ENCODE data around the gene IMP3.

GRCh38 chr15:75682181-75683135 lies 42.4 kb upstream of the IMP3 start:
- TF ChIP-seq, protein P1, sequence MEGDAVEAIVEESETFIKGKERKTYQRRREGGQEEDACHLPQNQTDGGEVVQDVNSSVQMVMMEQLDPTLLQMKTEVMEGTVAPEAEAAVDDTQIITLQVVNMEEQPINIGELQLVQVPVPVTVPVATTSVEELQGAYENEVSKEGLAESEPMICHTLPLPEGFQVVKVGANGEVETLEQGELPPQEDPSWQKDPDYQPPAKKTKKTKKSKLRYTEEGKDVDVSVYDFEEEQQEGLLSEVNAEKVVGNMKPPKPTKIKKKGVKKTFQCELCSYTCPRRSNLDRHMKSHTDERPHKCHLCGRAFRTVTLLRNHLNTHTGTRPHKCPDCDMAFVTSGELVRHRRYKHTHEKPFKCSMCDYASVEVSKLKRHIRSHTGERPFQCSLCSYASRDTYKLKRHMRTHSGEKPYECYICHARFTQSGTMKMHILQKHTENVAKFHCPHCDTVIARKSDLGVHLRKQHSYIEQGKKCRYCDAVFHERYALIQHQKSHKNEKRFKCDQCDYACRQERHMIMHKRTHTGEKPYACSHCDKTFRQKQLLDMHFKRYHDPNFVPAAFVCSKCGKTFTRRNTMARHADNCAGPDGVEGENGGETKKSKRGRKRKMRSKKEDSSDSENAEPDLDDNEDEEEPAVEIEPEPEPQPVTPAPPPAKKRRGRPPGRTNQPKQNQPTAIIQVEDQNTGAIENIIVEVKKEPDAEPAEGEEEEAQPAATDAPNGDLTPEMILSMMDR (IDR thresholded peaks at IDR 0.05), result no peak
- no peak for TF ChIP-seq POLR2A (IDR thresholded peaks at IDR 0.05)
- TF ChIP-seq POLR2AphosphoS5 (IDR thresholded peaks at IDR 0.05), result no peak
- TF ChIP-seq EP300 (IDR thresholded peaks at IDR 0.05), result no peak

Measured in sigmoid colon (tissue), 4 donors.